Measurements from ENCODE around the gene ABCC12. TPM values are rescaled to one million over a fixed set of nuclear protein-coding genes. Genes with fewer than 3 reads are reported as not detected.

Gene ABCC12
- total and polyA plus RNA-seq, 2 of the 4 experiments (the other 2 are of a cell fraction) = under 0.01 TPM; not detected in 1

DNA sequence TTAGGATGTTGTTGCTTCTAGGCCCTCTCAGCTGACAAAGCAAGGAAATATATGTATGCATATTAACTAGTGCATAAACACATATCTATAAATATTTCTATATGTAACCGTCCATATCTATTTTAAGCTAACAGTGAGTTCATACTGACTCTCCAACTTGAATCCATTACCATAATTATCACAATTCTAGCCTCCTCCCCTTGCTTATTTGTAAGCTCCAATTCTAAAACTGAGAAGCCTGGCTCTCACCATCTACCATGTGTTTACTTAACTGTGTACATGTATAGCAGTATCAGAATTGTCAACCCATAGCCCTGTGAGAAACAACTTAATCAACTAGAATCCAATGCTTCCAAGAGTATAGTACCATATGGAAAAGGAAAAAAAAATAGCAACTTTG lies 5.1 kb downstream of the ABCC12 start:
- no peak overlapping the region for H2BK15ac ChIP-seq (ENCODE audit: low read depth, low read length)
- no peak overlapping the region for H4K8ac ChIP-seq (ENCODE audit: low read depth in 2 of 2, low read length in 2 of 2)
- H3K79me1 ChIP-seq (ENCODE audit: low read depth in 1 of 2, low read length in 2 of 2) = no peaks in the 10 kb centered on the region
- no peak overlapping the region for H2AK9ac ChIP-seq (replicated peaks; ENCODE audit: low read depth, low read length, poor library complexity)
- DNase-seq (no peak), ATAC-seq (ENCODE audit: low read depth) (no peak)
- H4K91ac ChIP-seq (ENCODE audit: insufficient read depth, low read depth, low read length) = no peak overlapping the region
- H2AK5ac ChIP-seq (ENCODE audit: low read depth, low read length) = no peak overlapping the region
- no peak overlapping the region for H3K9ac ChIP-seq (ENCODE audit: low read depth, low read length)
- H2BK5ac ChIP-seq (ENCODE audit: low read depth, low read length, poor library complexity, severe bottlenecking) = no peak overlapping the region
- no peak overlapping the region for H3K4ac ChIP-seq (ENCODE audit: low read depth, low read length)
- H4K5ac ChIP-seq (ENCODE audit: low read depth, low read length) = no peak overlapping the region
- no peak overlapping the region for H2AFZ ChIP-seq (replicated peaks; ENCODE audit: low read length, poor library complexity)
- ChIA-PET CTCF (interaction anchor here (0.6 to 1.3 kb wide), 2 partner anchors 1009 to 1105 kb away, joined by 3 read pairs; no protein-coding TSS in a partner anchor), POLR2A (ENCODE audit: unreplicated experiment) (no interaction called here)
- no peaks in the 10 kb centered on the region for H3K27me3 ChIP-seq (ENCODE audit: control insufficient read depth, insufficient read depth, low read length)
- TF ChIP-seq, protein P1, sequence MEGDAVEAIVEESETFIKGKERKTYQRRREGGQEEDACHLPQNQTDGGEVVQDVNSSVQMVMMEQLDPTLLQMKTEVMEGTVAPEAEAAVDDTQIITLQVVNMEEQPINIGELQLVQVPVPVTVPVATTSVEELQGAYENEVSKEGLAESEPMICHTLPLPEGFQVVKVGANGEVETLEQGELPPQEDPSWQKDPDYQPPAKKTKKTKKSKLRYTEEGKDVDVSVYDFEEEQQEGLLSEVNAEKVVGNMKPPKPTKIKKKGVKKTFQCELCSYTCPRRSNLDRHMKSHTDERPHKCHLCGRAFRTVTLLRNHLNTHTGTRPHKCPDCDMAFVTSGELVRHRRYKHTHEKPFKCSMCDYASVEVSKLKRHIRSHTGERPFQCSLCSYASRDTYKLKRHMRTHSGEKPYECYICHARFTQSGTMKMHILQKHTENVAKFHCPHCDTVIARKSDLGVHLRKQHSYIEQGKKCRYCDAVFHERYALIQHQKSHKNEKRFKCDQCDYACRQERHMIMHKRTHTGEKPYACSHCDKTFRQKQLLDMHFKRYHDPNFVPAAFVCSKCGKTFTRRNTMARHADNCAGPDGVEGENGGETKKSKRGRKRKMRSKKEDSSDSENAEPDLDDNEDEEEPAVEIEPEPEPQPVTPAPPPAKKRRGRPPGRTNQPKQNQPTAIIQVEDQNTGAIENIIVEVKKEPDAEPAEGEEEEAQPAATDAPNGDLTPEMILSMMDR (conservative IDR thresholded peaks at IDR 0.05; ENCODE audit: low read depth, low read length) = no peak
- no peak for TF ChIP-seq RAD21 (IDR thresholded peaks at IDR 0.05; ENCODE audit: low read length)
- TF ChIP-seq BHLHE40 (IDR thresholded peaks at IDR 0.05; ENCODE audit: low read depth, low read length) = no peak
- no peak for TF ChIP-seq MAZ (IDR thresholded peaks at IDR 0.05; ENCODE audit: borderline replicate concordance, low read depth, low read length)
- TF ChIP-seq MAFK (IDR thresholded peaks at IDR 0.05; ENCODE audit: low read depth, low read length) = no peak
- TF ChIP-seq CEBPB (IDR thresholded peaks at IDR 0.05; ENCODE audit: low read depth, low read length) = no peak
- no peak for TF ChIP-seq RFX5 (IDR thresholded peaks at IDR 0.05; ENCODE audit: low read depth, low read length)
- TF ChIP-seq POLR2A (IDR thresholded peaks at IDR 0.05; ENCODE audit: low read depth, low read length) = no peak
- TF ChIP-seq NFE2L2 (IDR thresholded peaks at IDR 0.05; ENCODE audit: low read depth, low read length) = no peak
- no peak for TF ChIP-seq CHD1 (IDR thresholded peaks at IDR 0.05; ENCODE audit: low read depth, low read length)
- H3K9me1 ChIP-seq (ENCODE audit: insufficient read depth, low read length) = no peaks in the 10 kb centered on the region; the same call in 1 of the 2 replicates
- H2BK20ac ChIP-seq (ENCODE audit: low read depth, low read length) = no peak overlapping the region
- H3K23ac ChIP-seq (ENCODE audit: low read depth, low read length) = no peak overlapping the region
- no peaks in the 10 kb centered on the region for H3K36me3 ChIP-seq (ENCODE audit: control insufficient read depth, insufficient read depth, low read length)
- WGBS, 2 experiments (ENCODE audit: extremely low coverage in 2 of 2, insufficient read length in 1 of 2) = no CpG with 5 or more reads among the region's 1 CpG
- H3K4me2 ChIP-seq (ENCODE audit: low read depth, low read length) = no peak overlapping the region
- dilution Hi-C loops (cut with HindIII; ENCODE audit: low sequenced_read_pairs, unreplicated experiment) = no loop called here
- H3K9me3 ChIP-seq (ENCODE audit: control insufficient read depth, insufficient read depth, low read length) = 0 out of 2 replicates have a peak, but pooled peaks cover under 1% of the 10 kb centered on the region
- intact Hi-C loops (cut with micrococcal nuclease) = loop anchor here (10.0 kb wide), 2 partner anchors 266 to 456 kb away; no protein-coding TSS in a partner anchor
- in situ Hi-C loops (cut with MboI; ENCODE audit: low sequenced_read_pairs) = loop anchor here (25.0 kb wide), 2 partner anchors 413 to 688 kb away; partner anchors contain the start of genes ITFG1 and PHKB
- H2BK120ac ChIP-seq (ENCODE audit: low read depth, low read length) = no peak overlapping the region
- H3K4me3 ChIP-seq (ENCODE audit: insufficient read depth, low read depth, low read length) = no peak overlapping the region
- no TSS peak for BruUV-seq (replicated peaks)
- no peak overlapping the region for H3K14ac ChIP-seq (replicated peaks; ENCODE audit: low read depth, low read length)
- no peaks in the 10 kb centered on the region for H4K20me1 ChIP-seq (ENCODE audit: insufficient read depth, low read length)
- H3K56ac ChIP-seq (ENCODE audit: extremely low read depth, insufficient read depth, low read length) = no peak overlapping the region
- H3K27ac ChIP-seq (ENCODE audit: insufficient read depth, low read length) = no peak overlapping the region
- H3K18ac ChIP-seq (ENCODE audit: low read depth, low read length) = no peak overlapping the region
- no peaks in the 10 kb centered on the region for H3K4me1 ChIP-seq (ENCODE audit: control insufficient read depth, insufficient read depth, low read length)
